NCI-H2227 (cell line): ENCODE results near the gene C10orf120.

Experiments
- DNase-seq: peaks from one replicate; lab custom pipeline; 2025; ENCODE audit not compliant: unreplicated experiment; lab: John Stamatoyannopoulos, UW

C10orf120 gene

DNA sequence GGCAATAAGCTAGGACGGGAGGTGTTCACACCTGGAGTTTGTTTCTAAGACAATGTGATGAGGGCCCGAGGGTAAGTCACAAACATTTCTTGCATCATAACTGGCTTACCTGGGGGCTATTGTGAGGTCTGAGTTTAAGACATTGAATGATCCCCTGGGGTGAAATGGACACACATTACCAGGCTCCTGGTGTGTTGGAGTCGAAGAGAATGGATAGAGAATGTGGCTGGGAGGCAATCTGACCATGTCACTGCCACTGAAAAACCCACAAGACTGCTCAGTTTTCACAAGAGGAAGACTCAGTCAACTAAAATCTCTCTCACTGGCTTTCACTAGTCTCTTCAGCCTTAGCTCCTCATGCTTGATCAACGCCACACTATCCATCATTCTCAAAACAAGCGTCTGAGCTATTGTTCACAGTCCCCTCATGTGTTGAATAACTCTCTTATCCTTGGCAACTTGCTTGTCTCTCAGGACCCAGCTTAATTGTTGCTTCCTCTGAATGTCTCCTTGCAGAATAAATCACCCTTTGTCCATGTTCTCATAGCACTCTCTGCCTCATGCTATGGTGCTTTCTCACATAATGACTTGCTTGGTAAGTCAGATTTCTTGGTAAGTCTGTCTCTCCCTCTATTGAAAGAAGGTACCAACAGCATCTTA is at the start of gene C10orf120:
Gene C10orf120, minus strand, starts transcription at position 51 of the 660 bp plus-strand sequence. CDS start 56 bp downstream, outside the sequence.
- no peak for DNase-seq

DNA sequence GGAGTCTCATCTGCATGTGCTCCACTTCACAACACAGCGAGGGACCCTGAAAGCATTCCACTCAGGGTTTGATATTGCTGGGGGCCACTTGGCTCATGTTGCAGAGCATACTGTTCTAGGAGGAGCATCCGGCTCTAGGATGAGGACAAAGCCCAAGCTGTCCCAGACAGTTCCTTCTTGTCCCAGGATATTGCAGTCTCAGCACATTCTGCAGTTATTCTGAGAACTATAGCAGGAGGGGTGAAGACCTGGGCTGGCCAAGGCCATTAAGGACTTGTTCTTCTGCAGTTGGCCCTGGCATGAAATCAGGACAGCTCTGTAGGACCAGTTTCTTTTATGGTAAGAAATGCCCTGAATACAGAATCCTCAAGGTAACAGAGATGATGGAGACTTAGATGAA is 48.9 kb upstream of the C10orf120 start:
- no peak for DNase-seq

DNA sequence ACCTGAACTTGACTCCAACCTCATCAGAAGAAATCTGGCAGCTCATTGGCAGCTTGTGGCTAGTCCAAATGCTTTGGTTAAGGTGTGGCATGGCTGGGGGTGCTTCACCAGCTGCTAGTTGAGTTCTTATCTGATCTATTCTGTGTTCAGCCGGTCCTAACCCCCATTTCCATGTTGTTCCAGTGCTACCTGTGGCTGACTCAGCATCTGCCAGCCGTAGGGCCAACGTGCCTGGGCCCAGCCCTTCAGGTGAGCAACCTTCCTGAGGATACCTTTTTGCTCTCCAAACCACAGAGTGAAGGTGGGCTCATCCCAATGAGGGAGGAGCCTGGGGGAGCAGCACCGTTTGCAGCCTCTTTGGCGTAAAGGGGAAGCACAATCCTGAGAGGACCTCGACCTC is 46.8 kb upstream of the C10orf120 start:
- no peak for DNase-seq

DNA sequence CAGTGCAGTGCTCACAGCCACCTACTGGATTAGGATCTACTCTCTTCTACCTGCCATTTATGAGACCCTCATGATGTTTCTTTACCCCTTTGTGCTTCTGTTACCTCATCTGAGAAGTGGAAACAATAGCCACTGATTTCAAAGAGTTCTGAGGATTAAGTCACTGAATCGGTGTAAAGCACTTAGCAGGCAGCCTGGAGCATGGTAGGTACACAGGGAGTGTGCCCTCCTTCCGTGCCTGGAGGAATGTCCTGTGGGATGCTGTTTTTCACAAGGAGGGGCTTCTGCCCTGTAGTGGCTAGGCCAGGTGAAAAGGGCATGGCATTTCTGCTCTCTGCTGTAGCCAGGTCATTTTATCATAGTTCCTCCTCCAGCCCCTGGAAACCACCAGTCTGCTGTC is 44.6 kb upstream of the C10orf120 start:
- DNase-seq, result no peak

GRCh38 chr10:122740640-122741039 is 41.0 kb upstream of the C10orf120 start:
- no peak for DNase-seq

DNA sequence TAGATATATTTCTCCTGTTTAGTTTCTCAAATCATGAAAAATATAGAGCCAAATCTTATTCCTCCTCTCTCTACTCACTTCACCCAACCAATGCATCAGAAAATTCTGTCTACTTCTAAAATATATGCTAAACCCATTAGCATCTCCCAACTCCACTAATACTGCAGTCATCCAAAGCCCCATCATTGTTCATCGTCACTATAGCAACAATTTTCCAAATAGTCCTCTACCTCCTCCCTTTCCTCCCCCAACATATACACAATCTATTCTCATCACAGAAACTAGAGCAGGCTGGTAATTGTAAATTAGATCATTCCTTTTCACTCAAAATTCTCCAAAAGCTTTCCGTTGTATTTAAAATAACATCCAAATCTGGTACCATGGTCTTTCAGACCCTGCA is 38.4 kb upstream of the C10orf120 start:
- DNase-seq, result no peak

DNA sequence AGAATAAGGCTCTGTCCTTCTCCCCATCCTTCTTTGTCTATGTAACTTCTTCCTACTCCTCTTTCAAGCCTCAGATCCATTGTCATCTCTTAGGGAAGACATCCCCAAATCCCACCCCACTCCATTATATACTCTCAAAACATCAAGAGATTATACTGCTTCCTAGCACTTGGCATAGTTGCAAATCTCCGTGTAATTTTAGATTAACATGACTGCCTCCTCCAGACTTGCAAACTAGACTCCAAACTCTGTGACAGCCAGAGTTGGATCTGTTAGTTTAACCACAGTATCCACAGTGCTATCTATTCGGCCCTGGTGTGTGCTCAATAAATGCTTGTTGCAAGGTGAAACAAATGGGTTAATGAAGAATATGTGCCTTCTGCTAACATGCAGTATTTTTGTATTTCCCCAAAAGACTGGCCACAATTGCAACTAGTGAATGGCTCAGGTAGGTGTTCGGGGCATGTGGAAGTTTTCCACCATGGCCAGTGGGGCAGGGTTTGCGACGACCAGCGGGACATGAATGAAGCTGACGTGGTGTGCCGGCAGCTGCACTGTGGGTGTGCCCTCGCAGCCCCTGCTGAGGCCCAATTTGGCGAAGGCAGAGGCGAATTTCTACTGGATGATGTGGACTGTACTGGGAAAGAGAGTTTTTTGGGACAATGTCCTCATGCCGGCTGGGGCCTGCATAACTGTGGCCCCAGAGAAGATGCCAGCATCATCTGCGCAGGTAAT is 34.5 kb upstream of the C10orf120 start:
- DNase-seq, result no peak

DNA sequence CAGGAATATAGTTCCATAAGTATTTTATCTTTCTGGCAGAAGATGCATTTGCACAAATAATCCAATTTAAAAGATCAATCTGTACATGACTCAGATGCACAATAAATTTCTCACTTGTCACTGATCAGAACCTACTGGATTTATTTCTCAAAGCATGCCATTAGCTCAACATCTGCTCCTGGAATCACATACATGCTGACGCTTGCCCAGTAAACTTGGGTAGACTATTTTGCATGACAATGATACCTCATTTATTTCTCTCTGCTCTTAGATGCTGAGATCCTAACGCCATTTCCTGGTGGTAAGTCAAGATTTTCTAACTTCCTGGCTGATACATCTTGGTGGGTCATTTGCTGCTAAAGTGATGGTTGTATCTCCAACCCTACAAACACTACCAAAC is 33.8 kb upstream of the C10orf120 start:
- DNase-seq, result no peak

GRCh38 chr10:122730238-122730637 is 30.6 kb upstream of the C10orf120 start:
- DNase-seq, result no peak

GRCh38 chr10:122729126-122729525 is 29.5 kb upstream of the C10orf120 start:
- DNase-seq, result no peak

- no peak for DNase-seq
These were observed 27.8 kb upstream of the C10orf120 start for GRCh38 chr10:122727426-122727825.

GRCh38 chr10:122725768-122726167 is 26.1 kb upstream of the C10orf120 start:
- DNase-seq, result no peak

DNA sequence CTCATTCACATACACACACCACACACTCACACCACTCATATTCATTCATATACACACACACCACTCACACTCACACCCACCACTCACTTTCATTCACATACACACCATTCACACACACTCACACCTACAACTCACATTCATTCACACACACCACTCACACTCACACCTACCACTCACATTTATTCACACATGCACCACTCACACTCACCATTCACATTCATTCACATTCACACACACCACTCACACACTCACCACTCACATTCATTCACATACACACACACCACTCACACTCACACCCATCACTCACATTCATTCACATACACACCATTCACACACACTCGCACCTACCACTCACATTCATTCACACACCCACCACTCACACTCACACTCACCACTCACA is 25.4 kb upstream of the C10orf120 start:
- DNase-seq, result no peak

GRCh38 chr10:122721111-122721510 is 21.5 kb upstream of the C10orf120 start:
- no peak for DNase-seq

DNA sequence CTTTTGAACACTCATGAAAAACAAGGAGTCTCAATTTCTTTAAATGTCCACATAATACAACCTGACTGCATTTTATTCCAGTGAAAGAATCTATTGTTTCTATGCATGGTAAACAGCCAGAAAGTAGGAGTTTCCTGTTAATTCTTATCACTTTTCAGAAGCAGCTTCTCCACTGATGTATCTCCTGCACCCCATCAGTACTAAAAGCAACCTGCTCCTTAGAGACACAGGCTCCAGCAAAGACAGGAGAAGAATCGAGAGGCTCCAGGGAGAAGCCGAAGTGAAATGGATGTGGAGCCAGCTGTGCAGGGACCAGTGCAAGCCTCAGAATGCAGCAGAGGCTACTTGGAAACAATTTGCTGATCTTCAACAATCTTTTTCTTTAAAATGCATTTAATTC is 16.4 kb upstream of the C10orf120 start:
- DNase-seq, result no peak

- DNase-seq, result no peak
These were observed 15.9 kb upstream of the C10orf120 start for GRCh38 chr10:122715576-122715975.

- DNase-seq, result no peak
These were observed 13.6 kb upstream of the C10orf120 start for GRCh38 chr10:122713091-122713885.

DNA sequence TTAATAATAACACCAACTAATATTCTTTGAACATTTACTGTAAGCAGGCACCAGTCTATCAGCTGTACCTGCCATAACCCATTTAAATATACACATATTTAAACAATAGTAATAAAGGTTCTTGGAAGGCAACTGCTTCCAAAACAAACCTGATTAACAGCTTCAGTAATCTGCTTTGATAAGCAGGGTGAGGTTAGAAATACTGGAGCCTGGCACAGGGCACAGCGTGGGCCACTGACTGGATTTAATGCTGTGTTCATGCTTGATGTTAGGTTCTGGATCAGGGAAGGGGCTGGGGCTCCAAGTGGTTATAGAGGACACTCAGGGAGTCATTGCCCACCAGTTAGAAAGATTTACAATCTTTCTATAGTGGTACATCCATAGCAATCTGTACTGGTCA is 10.9 kb upstream of the C10orf120 start:
- DNase-seq, result no peak

DNA sequence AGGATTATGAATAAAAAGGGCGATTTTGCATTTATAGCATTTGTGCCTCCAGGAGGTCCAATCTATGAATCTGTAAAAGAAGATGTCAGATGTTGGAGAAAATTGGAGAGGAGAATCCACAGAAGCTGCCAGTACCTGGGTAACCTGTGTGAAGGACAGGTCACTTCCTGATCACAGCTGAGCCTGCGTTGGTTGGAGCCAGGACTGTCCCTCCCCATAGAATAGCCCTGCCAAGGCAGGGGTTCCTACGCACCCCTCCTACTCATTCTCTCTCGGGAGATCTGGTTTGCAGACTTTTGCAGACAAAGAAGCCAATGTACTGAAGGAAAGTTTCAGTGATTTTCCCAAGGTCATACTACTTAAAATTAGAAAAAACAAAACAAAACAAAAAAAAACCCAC is 10.3 kb upstream of the C10orf120 start:
- no peak for DNase-seq

DNA sequence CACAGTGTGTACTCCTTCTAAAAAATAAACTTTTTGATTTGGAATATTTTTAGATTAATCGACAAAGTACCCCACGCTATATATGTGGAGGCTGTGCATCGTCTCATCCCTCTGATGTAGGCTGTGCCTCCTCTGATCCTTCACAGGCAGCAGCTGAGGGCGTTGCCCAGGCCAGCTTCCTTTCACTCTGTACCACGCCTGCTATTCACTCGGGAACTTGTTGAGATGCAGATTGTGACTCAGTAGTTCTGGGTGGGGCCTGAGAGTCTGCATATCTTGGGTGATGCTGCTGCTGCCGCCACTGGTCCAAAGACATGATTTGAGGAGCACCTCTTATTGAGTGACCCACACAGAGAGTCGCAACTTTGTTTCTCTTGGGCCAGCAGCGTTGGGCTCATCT is 7.9 kb upstream of the C10orf120 start:
- no peak for DNase-seq

DNA sequence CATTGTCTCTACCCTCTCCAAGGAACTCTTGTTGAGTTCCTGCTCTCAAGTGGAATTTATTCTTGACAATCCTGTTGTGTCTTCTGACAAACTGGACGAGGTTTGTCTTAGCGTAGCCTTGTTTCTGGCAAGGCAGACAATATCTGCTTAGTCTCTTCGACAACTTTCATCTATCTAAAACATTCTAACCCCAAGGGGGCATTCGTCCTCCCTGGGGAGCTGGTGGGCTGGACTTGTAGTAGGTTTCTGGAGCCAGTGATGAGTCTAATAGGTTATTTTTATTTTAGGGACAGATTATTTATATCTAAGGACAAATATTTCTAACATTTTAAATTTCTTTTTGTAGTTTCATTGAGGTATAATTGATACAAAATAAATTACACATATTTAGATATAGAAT is 7.3 kb upstream of the C10orf120 start:
- no peak for DNase-seq

DNA sequence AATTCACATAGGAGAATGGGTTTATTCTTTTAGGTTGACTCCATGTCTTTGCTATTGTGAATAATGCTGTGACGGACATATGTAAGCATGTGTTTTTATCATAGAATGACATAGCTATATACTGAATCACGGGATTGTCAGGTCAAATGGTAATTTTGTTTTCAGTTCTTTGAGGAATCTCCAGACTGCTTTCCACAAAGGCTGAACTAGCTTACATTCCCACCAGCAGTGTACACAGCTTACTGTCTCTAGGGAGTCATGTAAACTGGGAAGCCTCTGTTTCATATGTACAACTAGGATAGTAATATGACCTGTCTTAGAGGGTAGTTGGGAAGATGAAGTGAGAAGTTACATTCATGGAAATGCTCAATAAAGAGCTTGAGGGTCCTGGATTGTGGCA is 6.8 kb upstream of the C10orf120 start:
- no peak for DNase-seq
